ENCODE results near the gene GLI2.

- TF ChIP-seq EZH2 (IDR thresholded peaks at IDR 0.05; ENCODE audit: borderline replicate concordance, insufficient read depth, low read depth, low read length, poor library complexity, severe bottlenecking) (no peak), CTCF (IDR thresholded peaks at IDR 0.05) (no peak)
These were observed 12.6 kb downstream of the GLI2 start for GRCh38 chr2:120748310-120748709.

Data from B cell (primary cell).